Lower leg skin (tissue), 3 donors: ENCODE measurements around the gene SMIM13.

ENCODE experiments used
- CTCF ChIP-seq, 3 donors: fragments of 450-650 bp; IDR thresholded peaks; one replicate each; pipeline ENCODE4 v1.5.1; 2016; ENCODE audit warnings: antibody characterized with exemption in 3 of 3, mild to moderate bottlenecking in 3 of 3, moderate library complexity in 2 of 3
- POLR2A ChIP-seq, 2 donors: fragments of 450-650 bp; IDR thresholded peaks; one replicate each; pipeline ENCODE4 v1.6.1; 2016 to 2017; ENCODE audit warnings: antibody characterized with exemption in 2 of 2, mild to moderate bottlenecking in 1 of 2, moderate library complexity in 1 of 2

- TF ChIP-seq CTCF (IDR thresholded peaks at IDR 0.05): no peak
- no peak for TF ChIP-seq POLR2A (IDR thresholded peaks at IDR 0.05)
These were observed 30.3 kb downstream of the SMIM13 start for GRCh38 chr6:11123978-11124377.
